ENCODE results near the gene PDPN. TPM values are rescaled to one million over a fixed set of nuclear protein-coding genes. Genes with fewer than 3 reads are reported as not detected.

Gene PDPN
- total and polyA plus RNA-seq, 2 of the 4 experiments (the other 2 are of a cell fraction), result 0.31 TPM; not detected in 1

GRCh38 chr1:13584876-13585611, 1.4 kb downstream of the PDPN start:
- no peak overlapping the region for H4K5ac ChIP-seq (ENCODE audit: low read depth, low read length)
- no peaks in the 10 kb centered on the region for H3K4me1 ChIP-seq (ENCODE audit: control insufficient read depth, insufficient read depth, low read length)
- no peaks in the 10 kb centered on the region for H3K36me3 ChIP-seq (ENCODE audit: control insufficient read depth, insufficient read depth, low read length)
- H2BK5ac ChIP-seq (ENCODE audit: low read depth, low read length, poor library complexity, severe bottlenecking), result no peak overlapping the region
- H3K14ac ChIP-seq (replicated peaks; ENCODE audit: low read depth, low read length), result no peak overlapping the region
- H3K9me1 ChIP-seq (ENCODE audit: insufficient read depth, low read length), result no peaks in the 10 kb centered on the region
- ATAC-seq (ENCODE audit: low read depth), result no peak
- H3K4me2 ChIP-seq (ENCODE audit: low read depth, low read length), result no peak overlapping the region; the same call in 1 of the 2 replicates
- H3K23ac ChIP-seq (ENCODE audit: low read depth, low read length), result no peak overlapping the region
- ChIA-PET CTCF (no interaction called here), POLR2A (ENCODE audit: unreplicated experiment) (no interaction called here)
- no peaks in the 10 kb centered on the region for H3K79me1 ChIP-seq (ENCODE audit: low read depth in 1 of 2, low read length in 2 of 2)
- no peak for DNase-seq
- no peak overlapping the region for H3K27ac ChIP-seq (ENCODE audit: insufficient read depth, low read length)
- H2AK9ac ChIP-seq (replicated peaks; ENCODE audit: low read depth, low read length, poor library complexity), result no peak overlapping the region
- no peak for TF ChIP-seq MXI1 (IDR thresholded peaks at IDR 0.05; ENCODE audit: borderline replicate concordance, low read depth, low read length)
- no peak for TF ChIP-seq RAD21 (IDR thresholded peaks at IDR 0.05; ENCODE audit: low read length)
- no peak for TF ChIP-seq POLR2A (IDR thresholded peaks at IDR 0.05; ENCODE audit: low read depth, low read length)
- TF ChIP-seq SMC3 (IDR thresholded peaks at IDR 0.05; ENCODE audit: low read depth, low read length), result no peak
- no peak for TF ChIP-seq NFE2L2 (IDR thresholded peaks at IDR 0.05; ENCODE audit: low read depth, low read length)
- no peak for TF ChIP-seq CEBPB (IDR thresholded peaks at IDR 0.05; ENCODE audit: low read depth, low read length)
- no peak for TF ChIP-seq RCOR1 (IDR thresholded peaks at IDR 0.05; ENCODE audit: insufficient replicate concordance, low read length)
- TF ChIP-seq ELK1 (IDR thresholded peaks at IDR 0.05; ENCODE audit: borderline replicate concordance, low read depth, low read length), result no peak
- no peak for TF ChIP-seq BHLHE40 (IDR thresholded peaks at IDR 0.05; ENCODE audit: low read depth, low read length)
- TF ChIP-seq CTCF (conservative IDR thresholded peaks at IDR 0.05; ENCODE audit: low read depth, low read length), result no peak
- no peak for TF ChIP-seq USF2 (IDR thresholded peaks at IDR 0.05; ENCODE audit: low read depth, low read length)
- no peak for TF ChIP-seq FOS (IDR thresholded peaks at IDR 0.05; ENCODE audit: low read depth, low read length)
- TF ChIP-seq MAZ (IDR thresholded peaks at IDR 0.05; ENCODE audit: borderline replicate concordance, low read depth, low read length), result no peak
- no peak for TF ChIP-seq RFX5 (IDR thresholded peaks at IDR 0.05; ENCODE audit: low read depth, low read length)
- H3K4me3 ChIP-seq (ENCODE audit: insufficient read depth, low read depth, low read length), result no peak overlapping the region
- H2AK5ac ChIP-seq (ENCODE audit: low read depth, low read length), result no peak overlapping the region
- H2BK15ac ChIP-seq (ENCODE audit: low read depth, low read length), result no peak overlapping the region
- H3K9ac ChIP-seq (ENCODE audit: low read depth, low read length), result no peak overlapping the region
- H2BK120ac ChIP-seq (ENCODE audit: low read depth, low read length), result no peak overlapping the region
- no peak overlapping the region for H3K18ac ChIP-seq (ENCODE audit: low read depth, low read length)
- H4K20me1 ChIP-seq (ENCODE audit: insufficient read depth, low read length), result no peaks in the 10 kb centered on the region
- H3K27me3 ChIP-seq (ENCODE audit: control insufficient read depth, insufficient read depth, low read length), result no peaks in the 10 kb centered on the region
- H3K4ac ChIP-seq (ENCODE audit: low read depth, low read length), result no peak overlapping the region
- no TSS peak for BruUV-seq (replicated peaks)
- intact Hi-C loops (cut with micrococcal nuclease) (no loop called here), in situ Hi-C loops (cut with MboI; ENCODE audit: low sequenced_read_pairs) (no loop called here), dilution Hi-C loops (cut with HindIII; ENCODE audit: low sequenced_read_pairs, unreplicated experiment) (no loop called here)
- no peak overlapping the region for H4K8ac ChIP-seq (ENCODE audit: low read depth in 2 of 2, low read length in 2 of 2)
- WGBS, 2 experiments (ENCODE audit: extremely low coverage in 2 of 2, insufficient read length in 1 of 2), result 60% methylated on average over 1 of the region's 11 CpGs; no CpG with 5 or more reads in 1 of the 2 experiments
- no peak overlapping the region for H4K91ac ChIP-seq (ENCODE audit: insufficient read depth, low read depth, low read length)
- no peak overlapping the region for H2BK20ac ChIP-seq (ENCODE audit: low read depth, low read length)
- no peak overlapping the region for H3K56ac ChIP-seq (ENCODE audit: extremely low read depth, insufficient read depth, low read length)
- peaks cover 24% of the 10 kb centered on the region for H3K9me3 ChIP-seq (ENCODE audit: control insufficient read depth, insufficient read depth, low read length)
- H2AFZ ChIP-seq (replicated peaks; ENCODE audit: low read length, poor library complexity), result no peak overlapping the region

All from IMR-90 (cell line).